HEK293 (cell line): Measurements from ENCODE around the gene HMMR.

Experiments
- BCL11A ChIP-seq: fragments of 450-650 bp; formaldehyde crosslinking; IDR thresholded peaks from 2 replicates; pipeline ENCODE4 v1.5.1; 2016; ENCODE audit warnings: low read depth, missing biosample characterization, missing genetic modification characterization
- GLIS1 ChIP-seq: fragments of 450-650 bp; formaldehyde crosslinking; IDR thresholded peaks from 2 replicates; pipeline ENCODE4 v1.5.1; 2016; ENCODE audit warnings: missing biosample characterization, missing genetic modification characterization
- KLF8 ChIP-seq: fragments of 450-650 bp; formaldehyde crosslinking; IDR thresholded peaks from 2 replicates; pipeline ENCODE4 v1.5.1; 2016; ENCODE audit warnings: missing biosample characterization, missing genetic modification characterization
- KLF9 ChIP-seq: fragments of 450-650 bp; formaldehyde crosslinking; IDR thresholded peaks from 2 replicates; pipeline ENCODE4 v1.5.1; 2016; ENCODE audit warnings: missing biosample characterization, missing genetic modification characterization, low read depth
- MYNN ChIP-seq: fragments of 450-650 bp; formaldehyde crosslinking; IDR thresholded peaks from 2 replicates; pipeline ENCODE4 v1.5.1; 2016; ENCODE audit warnings: missing biosample characterization, missing genetic modification characterization, borderline replicate concordance
- TCF7L2 ChIP-seq: IDR thresholded peaks from 2 replicates; pipeline ENCODE4 v1.6.1; 2011; ENCODE audit warnings: low read depth, mild to moderate bottlenecking, inconsistent platforms, low read length, moderate library complexity, borderline replicate concordance
- ZNF133 ChIP-seq: fragments of 450-650 bp; formaldehyde crosslinking; IDR thresholded peaks from 2 replicates; pipeline ENCODE4 v1.5.1; 2016; ENCODE audit warnings: missing biosample characterization, missing genetic modification characterization
- ZNF138 ChIP-seq: fragments of 450-650 bp; formaldehyde crosslinking; IDR thresholded peaks from 2 replicates; pipeline ENCODE4 v1.5.1; 2016; ENCODE audit warnings: missing biosample characterization, missing genetic modification characterization, borderline replicate concordance
- ZNF157 ChIP-seq: fragments of 450-650 bp; formaldehyde crosslinking; IDR thresholded peaks from 2 replicates; pipeline ENCODE4 v1.5.1; 2016; ENCODE audit warnings: missing biosample characterization, missing genetic modification characterization
- ZNF174 ChIP-seq: fragments of 450-650 bp; formaldehyde crosslinking; IDR thresholded peaks from 2 replicates; pipeline ENCODE4 v1.5.0; 2017; ENCODE audit warnings: missing biosample characterization, mild to moderate bottlenecking, missing genetic modification characterization
- ZNF184 ChIP-seq: fragments of 450-650 bp; IDR thresholded peaks from 2 replicates; pipeline ENCODE4 v1.5.1; 2018; ENCODE audit warnings: missing biosample characterization, mild to moderate bottlenecking, missing genetic modification characterization
- ZNF214 ChIP-seq: fragments of 450-650 bp; formaldehyde crosslinking; IDR thresholded peaks from 2 replicates; pipeline ENCODE4 v1.5.1; 2017; ENCODE audit warnings: missing biosample characterization, mild to moderate bottlenecking, missing genetic modification characterization, borderline replicate concordance
- ZNF221 ChIP-seq: fragments of 450-650 bp; formaldehyde crosslinking; IDR thresholded peaks from 2 replicates; pipeline ENCODE4 v1.5.1; 2017; ENCODE audit warnings: missing biosample characterization, missing genetic modification characterization, borderline replicate concordance
- ZNF23 ChIP-seq: fragments of 450-650 bp; formaldehyde crosslinking; IDR thresholded peaks from 2 replicates; pipeline ENCODE4 v1.5.1; 2016; ENCODE audit warnings: missing biosample characterization, missing genetic modification characterization, borderline replicate concordance
- ZNF24 ChIP-seq: fragments of 450-650 bp; formaldehyde crosslinking; IDR thresholded peaks from 2 replicates; pipeline ENCODE4 v1.5.1; 2016; ENCODE audit warnings: missing biosample characterization, missing genetic modification characterization
- ZNF248 ChIP-seq: fragments of 450-650 bp; formaldehyde crosslinking; IDR thresholded peaks from 2 replicates; pipeline ENCODE4 v1.5.1; 2017; ENCODE audit warnings: missing biosample characterization, missing genetic modification characterization
- ZNF391 ChIP-seq: fragments of 450-650 bp; formaldehyde crosslinking; IDR thresholded peaks from 2 replicates; pipeline ENCODE4 v1.5.1; 2016; ENCODE audit warnings: low read depth, missing biosample characterization, missing genetic modification characterization, borderline replicate concordance
- ZNF404 ChIP-seq: fragments of 450-650 bp; formaldehyde crosslinking; IDR thresholded peaks from 2 replicates; pipeline ENCODE4 v1.5.1; 2017; ENCODE audit warnings: missing biosample characterization, missing genetic modification characterization
- ZNF416 ChIP-seq: fragments of 450-650 bp; formaldehyde crosslinking; IDR thresholded peaks from 2 replicates; pipeline ENCODE4 v1.5.1; 2016; ENCODE audit warnings: missing biosample characterization, missing genetic modification characterization
- ZNF433 ChIP-seq: fragments of 450-650 bp; formaldehyde crosslinking; IDR thresholded peaks from 2 replicates; pipeline ENCODE4 v1.5.1; 2016; ENCODE audit warnings: missing biosample characterization, missing genetic modification characterization, low read depth
- ZNF473 ChIP-seq: fragments of 450-650 bp; formaldehyde crosslinking; IDR thresholded peaks from 2 replicates; pipeline ENCODE4 v1.5.1; 2017; ENCODE audit warnings: missing biosample characterization, missing genetic modification characterization
- ZNF549 ChIP-seq: fragments of 450-650 bp; IDR thresholded peaks from 2 replicates; pipeline ENCODE4 v1.5.1; 2018; ENCODE audit warnings: missing biosample characterization, missing genetic modification characterization, mild to moderate bottlenecking, inconsistent platforms, moderate library complexity
- ZNF555 ChIP-seq: fragments of 450-650 bp; formaldehyde crosslinking; conservative IDR thresholded peaks from 2 replicates; pipeline ENCODE4 v1.5.1; 2017; ENCODE audit warnings: missing biosample characterization, mild to moderate bottlenecking, missing genetic modification characterization, inconsistent platforms
- ZNF571 ChIP-seq: fragments of 450-650 bp; formaldehyde crosslinking; IDR thresholded peaks from 2 replicates; pipeline ENCODE4 v1.5.0; 2017; ENCODE audit warnings: missing biosample characterization, missing genetic modification characterization
- ZNF623 ChIP-seq: fragments of 450-650 bp; formaldehyde crosslinking; IDR thresholded peaks from 2 replicates; pipeline ENCODE4 v1.5.1; 2016; ENCODE audit warnings: missing biosample characterization, missing genetic modification characterization
- ZNF626 ChIP-seq: fragments of 450-650 bp; sonication (Bioruptor Pico); formaldehyde crosslinking; IDR thresholded peaks from 2 replicates; pipeline ENCODE4 v1.5.1; 2018; ENCODE audit warnings: missing biosample characterization, missing genetic modification characterization, inconsistent platforms
- ZNF776 ChIP-seq: fragments of 450-650 bp; formaldehyde crosslinking; IDR thresholded peaks from 2 replicates; pipeline ENCODE4 v1.5.0; 2017; ENCODE audit warnings: missing biosample characterization, missing genetic modification characterization, borderline replicate concordance
- TF ChIP-seq, protein P1 (sequence below): fragments of 450-650 bp; formaldehyde crosslinking; IDR thresholded peaks from 2 replicates; pipeline ENCODE4 v1.5.1; 2017; ENCODE audit warnings: missing biosample characterization, missing genetic modification characterization
- TF ChIP-seq, protein P2 (sequence below): fragments of 450-650 bp; formaldehyde crosslinking; IDR thresholded peaks from 2 replicates; pipeline ENCODE4 v1.5.1; 2016; ENCODE audit warnings: missing biosample characterization, missing genetic modification characterization, low read depth
- TF ChIP-seq, protein P3 (sequence below): sonication (generic); formaldehyde crosslinking; IDR thresholded peaks from 2 replicates; pipeline ENCODE4 v1.8.1; 2022; ENCODE audit warnings: mild to moderate bottlenecking, moderate library complexity, missing genetic modification reagents
- TF ChIP-seq, protein P4 (sequence below): fragments of 450-650 bp; formaldehyde crosslinking; IDR thresholded peaks from 2 replicates; pipeline ENCODE4 v1.5.1; 2016; ENCODE audit warnings: missing biosample characterization, missing genetic modification characterization
- TF ChIP-seq, protein P5 (sequence below): fragments of 450-650 bp; formaldehyde crosslinking; IDR thresholded peaks from 2 replicates; pipeline ENCODE4 v1.5.1; 2016; ENCODE audit warnings: missing biosample characterization, missing genetic modification characterization

HMMR gene

DNA sequence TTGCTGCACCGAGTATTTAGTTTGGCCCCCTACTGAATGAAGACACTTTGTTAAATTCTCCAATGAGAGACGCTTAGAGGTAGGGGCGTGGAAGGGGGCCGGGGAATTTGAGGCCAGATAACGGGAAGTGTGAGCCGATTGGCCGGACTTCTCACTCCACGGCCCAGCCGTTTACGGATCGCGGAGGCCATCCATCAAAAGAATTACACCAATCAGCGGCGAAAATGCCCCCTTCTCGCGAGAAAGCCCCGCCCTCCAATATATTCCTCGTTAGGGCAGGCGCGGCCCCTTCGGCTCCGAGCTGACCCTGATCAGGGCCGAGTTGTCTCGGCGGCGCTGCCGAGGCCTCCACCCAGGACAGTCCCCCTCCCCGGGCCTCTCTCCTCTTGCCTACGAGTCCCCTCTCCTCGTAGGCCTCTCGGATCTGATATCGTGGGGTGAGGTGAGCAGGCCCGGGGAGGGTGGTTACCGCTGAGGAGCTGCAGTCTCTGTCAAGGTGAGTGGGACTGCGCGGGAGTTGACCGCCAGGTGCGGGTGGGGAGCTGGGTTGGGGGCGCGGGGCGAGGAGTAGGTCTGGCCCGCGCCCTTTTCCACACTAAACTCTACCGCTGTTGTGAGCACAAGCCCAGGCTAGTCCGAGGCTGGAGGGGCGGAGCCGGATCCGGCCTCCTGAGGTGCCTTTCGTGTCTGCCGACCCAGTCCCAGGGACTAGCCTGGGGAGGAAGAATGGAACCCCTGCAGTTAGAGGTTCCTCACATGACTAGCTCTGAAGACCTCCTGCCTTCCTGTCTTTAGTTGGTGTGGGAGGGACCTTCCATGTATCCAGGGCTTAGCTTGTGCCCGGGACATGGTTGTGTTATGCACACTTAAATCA is 22.9 kb upstream of the HMMR start, which contains the start of gene CCNG1 (continued):
- no peak for TF ChIP-seq ZNF416 (tag by site-specific recombination)
- peak; percentile 95 for TF ChIP-seq GLIS1
- TF ChIP-seq TCF7L2 = peak; percentile 33; the same call in 1 of the 2 replicates
- TF ChIP-seq ZNF157 = no peak
- TF ChIP-seq, protein P1, sequence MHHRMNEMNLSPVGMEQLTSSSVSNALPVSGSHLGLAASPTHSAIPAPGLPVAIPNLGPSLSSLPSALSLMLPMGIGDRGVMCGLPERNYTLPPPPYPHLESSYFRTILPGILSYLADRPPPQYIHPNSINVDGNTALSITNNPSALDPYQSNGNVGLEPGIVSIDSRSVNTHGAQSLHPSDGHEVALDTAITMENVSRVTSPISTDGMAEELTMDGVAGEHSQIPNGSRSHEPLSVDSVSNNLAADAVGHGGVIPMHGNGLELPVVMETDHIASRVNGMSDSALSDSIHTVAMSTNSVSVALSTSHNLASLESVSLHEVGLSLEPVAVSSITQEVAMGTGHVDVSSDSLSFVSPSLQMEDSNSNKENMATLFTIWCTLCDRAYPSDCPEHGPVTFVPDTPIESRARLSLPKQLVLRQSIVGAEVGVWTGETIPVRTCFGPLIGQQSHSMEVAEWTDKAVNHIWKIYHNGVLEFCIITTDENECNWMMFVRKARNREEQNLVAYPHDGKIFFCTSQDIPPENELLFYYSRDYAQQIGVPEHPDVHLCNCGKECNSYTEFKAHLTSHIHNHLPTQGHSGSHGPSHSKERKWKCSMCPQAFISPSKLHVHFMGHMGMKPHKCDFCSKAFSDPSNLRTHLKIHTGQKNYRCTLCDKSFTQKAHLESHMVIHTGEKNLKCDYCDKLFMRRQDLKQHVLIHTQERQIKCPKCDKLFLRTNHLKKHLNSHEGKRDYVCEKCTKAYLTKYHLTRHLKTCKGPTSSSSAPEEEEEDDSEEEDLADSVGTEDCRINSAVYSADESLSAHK (tag by site-specific recombination) = no peak
- TF ChIP-seq ZNF776 (tag by site-specific recombination) = no peak
- TF ChIP-seq, protein P2, sequence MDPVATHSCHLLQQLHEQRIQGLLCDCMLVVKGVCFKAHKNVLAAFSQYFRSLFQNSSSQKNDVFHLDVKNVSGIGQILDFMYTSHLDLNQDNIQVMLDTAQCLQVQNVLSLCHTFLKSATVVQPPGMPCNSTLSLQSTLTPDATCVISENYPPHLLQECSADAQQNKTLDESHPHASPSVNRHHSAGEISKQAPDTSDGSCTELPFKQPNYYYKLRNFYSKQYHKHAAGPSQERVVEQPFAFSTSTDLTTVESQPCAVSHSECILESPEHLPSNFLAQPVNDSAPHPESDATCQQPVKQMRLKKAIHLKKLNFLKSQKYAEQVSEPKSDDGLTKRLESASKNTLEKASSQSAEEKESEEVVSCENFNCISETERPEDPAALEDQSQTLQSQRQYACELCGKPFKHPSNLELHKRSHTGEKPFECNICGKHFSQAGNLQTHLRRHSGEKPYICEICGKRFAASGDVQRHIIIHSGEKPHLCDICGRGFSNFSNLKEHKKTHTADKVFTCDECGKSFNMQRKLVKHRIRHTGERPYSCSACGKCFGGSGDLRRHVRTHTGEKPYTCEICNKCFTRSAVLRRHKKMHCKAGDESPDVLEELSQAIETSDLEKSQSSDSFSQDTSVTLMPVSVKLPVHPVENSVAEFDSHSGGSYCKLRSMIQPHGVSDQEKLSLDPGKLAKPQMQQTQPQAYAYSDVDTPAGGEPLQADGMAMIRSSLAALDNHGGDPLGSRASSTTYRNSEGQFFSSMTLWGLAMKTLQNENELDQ (tag by site-specific recombination) = no peak
- TF ChIP-seq ZNF174 (tag by site-specific recombination) = no peak
- TF ChIP-seq BCL11A (tag by site-specific recombination) = no peak
- TF ChIP-seq ZNF433 (tag by site-specific recombination) = no peak
- TF ChIP-seq ZNF571 = no peak
- peak; percentile 60; the same call in 1 of the 2 replicates for TF ChIP-seq KLF8 (tag by site-specific recombination)
- peak; percentile 81; the same call in 1 of the 2 replicates for TF ChIP-seq ZNF391 (tag by site-specific recombination)
- no peak for TF ChIP-seq ZNF138 (tag by site-specific recombination)
- no peak for TF ChIP-seq MYNN (tag by site-specific recombination)
- no peak for TF ChIP-seq ZNF473 (tag by site-specific recombination)
- peak; percentile 57 for TF ChIP-seq KLF9 (tag by site-specific recombination)
- TF ChIP-seq, protein P3, sequence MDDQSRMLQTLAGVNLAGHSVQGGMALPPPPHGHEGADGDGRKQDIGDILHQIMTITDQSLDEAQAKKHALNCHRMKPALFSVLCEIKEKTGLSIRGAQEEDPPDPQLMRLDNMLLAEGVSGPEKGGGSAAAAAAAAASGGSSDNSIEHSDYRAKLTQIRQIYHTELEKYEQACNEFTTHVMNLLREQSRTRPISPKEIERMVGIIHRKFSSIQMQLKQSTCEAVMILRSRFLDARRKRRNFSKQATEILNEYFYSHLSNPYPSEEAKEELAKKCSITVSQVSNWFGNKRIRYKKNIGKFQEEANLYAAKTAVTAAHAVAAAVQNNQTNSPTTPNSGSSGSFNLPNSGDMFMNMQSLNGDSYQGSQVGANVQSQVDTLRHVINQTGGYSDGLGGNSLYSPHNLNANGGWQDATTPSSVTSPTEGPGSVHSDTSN = peak; percentile 86; the same call in 1 of the 2 replicates
- no peak for TF ChIP-seq ZNF184 (tag by site-specific recombination)
- TF ChIP-seq ZNF626 = no peak
- TF ChIP-seq, protein P4, sequence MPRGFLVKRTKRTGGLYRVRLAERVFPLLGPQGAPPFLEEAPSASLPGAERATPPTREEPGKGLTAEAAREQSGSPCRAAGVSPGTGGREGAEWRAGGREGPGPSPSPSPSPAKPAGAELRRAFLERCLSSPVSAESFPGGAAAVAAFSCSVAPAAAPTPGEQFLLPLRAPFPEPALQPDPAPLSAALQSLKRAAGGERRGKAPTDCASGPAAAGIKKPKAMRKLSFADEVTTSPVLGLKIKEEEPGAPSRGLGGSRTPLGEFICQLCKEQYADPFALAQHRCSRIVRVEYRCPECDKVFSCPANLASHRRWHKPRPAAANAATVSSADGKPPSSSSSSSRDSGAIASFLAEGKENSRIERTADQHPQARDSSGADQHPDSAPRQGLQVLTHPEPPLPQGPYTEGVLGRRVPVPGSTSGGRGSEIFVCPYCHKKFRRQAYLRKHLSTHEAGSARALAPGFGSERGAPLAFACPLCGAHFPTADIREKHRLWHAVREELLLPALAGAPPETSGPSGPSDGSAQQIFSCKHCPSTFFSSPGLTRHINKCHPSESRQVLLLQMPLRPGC (tag by site-specific recombination) = peak; percentile 26; the same call in 1 of the 2 replicates
- no peak for TF ChIP-seq ZNF221 (tag by site-specific recombination)
- TF ChIP-seq, protein P5, sequence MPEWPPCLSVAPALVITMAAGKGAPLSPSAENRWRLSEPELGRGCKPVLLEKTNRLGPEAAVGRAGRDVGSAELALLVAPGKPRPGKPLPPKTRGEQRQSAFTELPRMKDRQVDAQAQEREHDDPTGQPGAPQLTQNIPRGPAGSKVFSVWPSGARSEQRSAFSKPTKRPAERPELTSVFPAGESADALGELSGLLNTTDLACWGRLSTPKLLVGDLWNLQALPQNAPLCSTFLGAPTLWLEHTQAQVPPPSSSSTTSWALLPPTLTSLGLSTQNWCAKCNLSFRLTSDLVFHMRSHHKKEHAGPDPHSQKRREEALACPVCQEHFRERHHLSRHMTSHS (tag by site-specific recombination) = no peak
- no peak for TF ChIP-seq ZNF214 (tag by site-specific recombination)
- TF ChIP-seq ZNF404 (tag by site-specific recombination) = no peak
- TF ChIP-seq ZNF623 (tag by site-specific recombination) = no peak
- TF ChIP-seq ZNF555 (tag by site-specific recombination) = no peak
- TF ChIP-seq ZNF549 (tag by site-specific recombination) = no peak
- no peak for TF ChIP-seq ZNF23 (tag by site-specific recombination)
- no peak for TF ChIP-seq ZNF248 (tag by site-specific recombination)
- TF ChIP-seq ZNF24 (tag by site-specific recombination) = peak; percentile 73; the same call in 1 of the 2 replicates
- TF ChIP-seq ZNF133 (tag by site-specific recombination) = no peak
